NB4 (cell line): ENCODE results near the gene NUAK2.

Experiments
- DNase-seq: peaks from one replicate; pipeline ENCODE4 v3.0.0; 2010; ENCODE audit warnings: low read depth
- H3K4me3 ChIP-seq: one replicate; pipeline ENCODE4 v1.5.1; 2011; ENCODE audit warnings: mild to moderate bottlenecking, low read depth, low read length, moderate library complexity
- CTCF ChIP-seq: IDR thresholded peaks from one replicate; pipeline ENCODE4 v1.5.1; 2012; ENCODE audit warnings: low read depth, low read length
- MAX ChIP-seq: IDR thresholded peaks from 2 replicates; pipeline ENCODE4 v1.6.1; 2011; ENCODE audit warnings: low read depth, low read length
- MYC ChIP-seq: IDR thresholded peaks from 2 replicates; pipeline ENCODE4 v1.6.1; 2011; ENCODE audit warnings: low read depth, low read length
- POLR2A ChIP-seq: IDR thresholded peaks from 2 replicates; pipeline ENCODE4 v1.6.1; 2011; ENCODE audit warnings: mild to moderate bottlenecking; ENCODE audit not compliant: insufficient read length; ENCODE audit errors: extremely low read depth

The NUAK2 gene

GRCh38 chr1:205293350-205294074 is 28.0 kb downstream of the NUAK2 start:
- no peak for DNase-seq
- TF ChIP-seq POLR2A (no peak), MYC (no peak), MAX (no peak), CTCF (no peak)

GRCh38 chr1:205291596-205291995 is 29.9 kb downstream of the NUAK2 start:
- DNase-seq, result no peak
- TF ChIP-seq MAX, result no peak
- no peak for TF ChIP-seq POLR2A
- H3K4me3 ChIP-seq, result no peak overlapping the region

More at GRCh38 chr1:205293350-205294074, 28.0 kb downstream of the NUAK2 start:
- no peak overlapping the region for H3K4me3 ChIP-seq

GRCh38 chr1:205287767-205288559 is 33.6 kb downstream of the NUAK2 start:
- H3K4me3 ChIP-seq, result no peak overlapping the region
- peak; percentile 97 for DNase-seq
- TF ChIP-seq MAX (no peak), POLR2A (no peak)

GRCh38 chr1:205287076-205287475 is 34.5 kb downstream of the NUAK2 start:
- DNase-seq, result no peak
- TF ChIP-seq MAX, result no peak
- no peak for TF ChIP-seq MYC
- no peak for TF ChIP-seq CTCF
- no peak for TF ChIP-seq POLR2A
- H3K4me3 ChIP-seq, result no peak overlapping the region

- TF ChIP-seq MAX (no peak), POLR2A (no peak), MYC (no peak)
- H3K4me3 ChIP-seq, result no peak overlapping the region
- peak; percentile 95 for DNase-seq
Observed at GRCh38 chr1:205286335-205286950, 35.1 kb downstream of the NUAK2 start.

GRCh38 chr1:205285381-205286101 is 36.0 kb downstream of the NUAK2 start:
- TF ChIP-seq MYC (no peak), CTCF (no peak), MAX (no peak), POLR2A (no peak)
- DNase-seq, result peak; percentile 60
- no peak overlapping the region for H3K4me3 ChIP-seq
